ENCODE data around the gene PLXDC2.

The PLXDC2 gene

DNA sequence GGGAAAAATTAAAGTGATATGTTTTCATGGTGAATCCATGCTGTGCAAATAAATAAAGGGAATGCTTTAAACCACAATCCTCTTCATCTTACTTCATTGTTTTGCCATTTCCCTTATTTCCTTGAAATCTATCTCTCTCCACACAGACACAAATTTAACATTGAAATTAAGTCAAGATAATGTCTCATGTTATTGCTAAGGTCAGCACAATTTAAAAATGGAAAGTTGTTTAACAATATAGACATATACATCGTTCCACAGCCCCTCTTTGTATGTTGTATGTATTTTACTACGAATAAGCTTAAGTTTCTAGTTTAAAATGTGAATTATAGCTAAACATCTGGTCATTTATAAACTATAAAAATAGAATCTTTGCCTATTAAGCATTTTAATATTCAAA lies 256.9 kb downstream of the PLXDC2 start:
- DNase-seq: no peak

DNA sequence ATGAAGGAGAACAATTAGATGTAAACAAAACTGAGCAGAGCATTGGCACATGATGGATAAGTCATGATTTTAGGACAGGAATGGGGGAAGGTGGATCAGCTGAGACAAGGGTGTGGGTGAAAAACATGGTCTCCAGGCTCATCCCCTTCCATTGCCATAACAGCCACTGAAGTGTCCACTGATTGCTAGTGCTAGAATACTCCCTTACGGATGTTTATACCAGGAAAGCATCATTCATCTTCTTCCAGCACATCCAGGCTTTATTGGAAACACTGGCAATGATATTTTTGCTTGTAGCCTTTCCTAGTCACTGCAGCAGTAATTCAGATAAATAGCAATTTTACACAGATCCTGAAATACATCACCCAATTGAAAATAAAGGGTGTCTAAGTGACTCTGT lies 259.5 kb downstream of the PLXDC2 start:
- no peak for DNase-seq

DNA sequence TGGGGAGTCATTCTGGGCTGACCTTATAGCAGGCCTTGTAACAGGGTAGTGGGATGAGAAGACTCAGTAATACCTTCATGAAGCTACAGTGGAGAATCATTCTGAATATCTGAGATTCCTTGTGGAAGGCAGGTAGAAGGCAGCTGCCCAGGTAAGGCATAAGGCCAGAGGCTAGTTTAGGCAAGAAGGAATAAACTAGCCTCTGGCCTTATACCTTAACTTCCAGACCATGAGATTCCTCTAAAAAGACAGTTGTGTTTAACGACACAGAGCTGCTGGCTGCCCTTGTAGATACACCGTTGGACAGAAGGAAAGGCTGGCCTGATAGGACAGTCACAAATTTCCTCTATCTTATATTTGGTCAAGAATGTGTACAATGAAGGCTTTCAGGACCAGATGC lies 268.2 kb downstream of the PLXDC2 start:
- no peak for DNase-seq

DNA sequence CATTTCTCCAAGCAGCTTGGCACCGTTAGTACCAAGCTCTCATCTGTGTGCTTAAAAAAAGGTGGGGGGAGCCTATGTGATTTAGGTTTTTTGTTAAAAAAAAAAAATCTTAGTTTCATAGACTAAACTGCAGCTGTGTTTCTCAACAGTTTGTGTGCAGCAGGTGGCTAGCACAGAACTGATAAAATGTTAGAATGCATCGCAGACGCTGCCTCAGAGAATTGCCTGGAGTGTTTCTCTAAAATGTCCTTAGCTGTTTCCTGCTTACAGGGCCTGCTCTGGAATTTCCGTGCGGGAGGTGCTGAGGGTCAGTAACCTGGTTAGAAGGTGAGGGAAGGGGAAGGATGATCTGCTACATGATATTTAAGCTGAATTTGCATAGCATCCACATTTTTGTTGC lies 268.9 kb downstream of the PLXDC2 start:
- no peak for DNase-seq

DNA sequence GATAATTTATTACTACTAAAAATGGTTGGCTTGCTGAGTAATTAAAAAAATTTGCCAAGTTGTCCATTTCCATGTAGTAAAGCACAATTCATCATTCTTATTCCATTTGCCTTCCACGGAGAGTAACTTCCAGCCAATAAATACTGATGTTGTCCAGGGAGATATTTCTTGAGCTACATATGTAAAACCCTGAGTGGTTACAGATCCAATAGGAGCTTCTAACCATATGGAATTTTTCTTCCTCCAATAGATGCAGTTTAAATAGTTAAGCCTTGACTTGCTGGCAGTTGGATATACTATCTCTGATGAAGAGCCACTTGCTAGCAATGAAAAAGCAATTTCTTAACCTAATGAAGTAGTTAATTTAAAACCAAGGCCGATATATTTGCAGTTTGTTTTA lies 271.1 kb downstream of the PLXDC2 start:
- DNase-seq: no peak

DNA sequence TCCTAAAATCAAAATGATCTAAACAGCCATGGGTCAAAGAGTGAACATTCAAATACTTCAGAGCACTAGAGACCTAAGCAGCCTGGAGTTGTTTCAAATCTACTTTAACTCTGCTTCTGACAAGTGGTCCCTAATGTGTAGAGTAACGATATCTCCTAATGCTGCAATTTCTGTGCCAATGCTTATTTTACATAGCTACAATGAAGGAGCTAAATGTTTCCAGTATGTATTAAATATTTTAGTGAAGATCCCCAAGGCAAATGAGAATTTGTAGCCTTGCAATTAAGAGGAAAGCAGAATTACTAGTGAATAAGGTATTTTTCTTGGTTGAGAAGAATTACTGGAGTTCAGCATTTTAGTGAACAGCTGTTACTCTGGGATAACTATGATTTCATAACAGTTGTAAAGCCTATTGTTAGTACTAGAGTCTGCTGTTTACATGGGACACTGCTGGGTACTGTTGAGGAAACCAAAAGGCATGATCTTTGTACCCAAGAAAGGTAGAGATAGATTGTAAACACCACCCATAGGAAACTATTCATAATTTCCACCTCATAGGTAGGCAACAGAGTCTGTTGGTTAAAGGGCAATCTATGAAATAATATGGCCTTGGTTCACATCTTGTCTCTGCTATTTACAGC lies 271.9 kb downstream of the PLXDC2 start:
- no peak for DNase-seq

DNA sequence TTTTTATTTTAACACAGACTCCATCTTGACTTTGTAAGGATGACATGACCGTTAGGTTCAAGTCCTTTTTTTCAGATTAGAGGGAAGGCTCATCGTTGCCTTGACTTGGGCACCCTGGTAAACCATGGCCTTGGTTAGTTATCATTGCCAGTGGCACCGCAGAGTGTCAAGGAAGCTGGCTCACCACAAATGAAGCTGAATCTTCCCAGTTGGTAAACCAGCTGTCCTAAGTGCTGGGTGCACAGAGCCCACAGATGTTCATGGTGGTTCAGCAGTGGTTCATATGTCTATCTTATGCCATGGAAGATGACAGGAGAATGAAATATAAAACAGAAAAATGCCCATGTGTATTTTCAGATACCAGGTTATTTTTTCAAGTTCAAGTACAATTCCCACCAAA lies 273.6 kb downstream of the PLXDC2 start:
- no peak for DNase-seq

DNA sequence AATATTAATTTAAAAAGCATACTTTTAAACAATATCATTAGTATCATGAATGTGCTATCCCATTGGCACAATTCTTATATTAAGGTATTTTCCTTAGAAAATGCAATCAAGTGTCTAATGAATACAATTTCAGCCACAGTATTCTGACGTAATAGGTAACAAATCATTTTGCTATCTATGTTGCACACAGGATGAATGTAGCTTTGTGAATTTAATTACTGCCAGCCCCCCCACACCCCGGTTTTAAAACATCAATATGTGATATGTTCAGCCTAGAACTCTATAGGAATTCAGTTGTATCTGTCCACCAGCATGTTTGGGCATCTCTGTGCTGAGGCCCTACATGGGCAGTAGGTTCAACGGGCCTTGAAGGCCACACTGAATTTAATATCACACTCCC lies 274.6 kb downstream of the PLXDC2 start:
- DNase-seq: no peak

DNA sequence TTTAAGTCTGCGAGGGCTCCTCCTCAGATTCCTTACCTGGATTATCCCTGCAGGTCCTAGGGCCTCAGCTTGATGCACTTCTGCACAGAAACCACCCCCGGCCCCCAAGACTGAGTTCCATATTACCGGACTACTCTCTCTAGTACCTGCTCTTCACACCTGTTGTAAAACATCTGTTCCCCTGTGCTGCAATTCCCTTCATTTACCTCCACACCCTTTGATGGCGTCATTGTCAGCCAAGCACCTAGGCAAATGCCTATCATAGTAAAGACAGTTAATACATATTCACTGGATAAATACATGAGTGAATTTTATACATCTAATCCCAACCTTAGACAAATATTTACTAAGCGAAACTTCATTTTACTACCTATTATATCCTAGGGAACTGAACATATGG lies 275.5 kb downstream of the PLXDC2 start:
- DNase-seq: no peak

DNA sequence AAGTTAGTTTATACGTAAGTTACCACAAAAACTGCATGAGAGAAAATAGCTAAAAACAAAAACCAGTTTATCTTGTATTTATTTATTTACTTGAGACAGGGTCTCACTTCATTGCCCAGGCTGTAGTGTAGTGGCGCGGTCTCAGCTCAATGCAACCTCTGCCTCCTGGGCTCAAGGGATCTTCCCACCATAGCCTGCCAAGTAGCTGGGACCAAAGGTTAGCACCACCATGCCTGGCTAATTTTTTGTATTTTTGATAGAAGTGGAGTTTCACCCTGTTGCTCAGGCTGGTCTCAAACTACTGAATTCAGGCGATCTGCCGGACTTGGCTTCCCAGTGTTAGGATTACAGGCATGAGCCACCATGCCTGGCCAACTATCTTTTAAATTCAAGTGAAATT lies 277.4 kb downstream of the PLXDC2 start:
- no peak for DNase-seq

DNA sequence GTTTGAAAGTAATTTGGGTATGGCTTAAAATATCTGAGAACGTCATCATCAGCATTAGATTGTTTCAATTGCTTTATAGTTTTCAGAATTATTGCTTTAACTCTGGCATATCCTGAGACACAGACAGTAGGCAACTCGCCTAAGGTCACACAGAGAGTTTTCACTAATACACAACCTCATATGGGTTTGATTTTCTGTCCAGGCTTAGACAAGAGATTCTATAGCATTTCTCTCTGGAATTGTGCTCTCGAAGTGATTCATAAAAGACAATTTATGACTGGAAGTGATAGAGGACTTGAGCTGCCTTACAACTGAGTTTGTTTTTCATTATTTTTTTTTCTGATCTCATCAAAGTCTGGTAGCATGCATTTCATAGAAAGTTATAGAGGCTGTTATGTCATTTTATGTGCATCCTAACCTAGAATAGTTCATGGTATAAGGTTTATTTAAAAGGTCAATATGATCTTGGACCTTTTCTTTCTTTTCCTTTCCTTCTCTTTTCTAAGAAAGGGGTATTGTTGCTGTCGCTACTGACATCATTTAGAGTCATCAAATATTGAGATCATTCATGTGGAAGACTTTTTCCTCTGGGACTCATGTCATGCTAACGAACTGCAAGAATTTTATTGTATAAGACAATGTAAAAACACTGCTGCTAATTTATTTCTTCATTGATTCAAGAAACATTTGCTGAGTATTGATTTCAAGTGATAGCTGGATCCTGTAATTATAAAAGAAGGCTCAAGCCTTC lies 278.2 kb downstream of the PLXDC2 start:
- no peak for DNase-seq

DNA sequence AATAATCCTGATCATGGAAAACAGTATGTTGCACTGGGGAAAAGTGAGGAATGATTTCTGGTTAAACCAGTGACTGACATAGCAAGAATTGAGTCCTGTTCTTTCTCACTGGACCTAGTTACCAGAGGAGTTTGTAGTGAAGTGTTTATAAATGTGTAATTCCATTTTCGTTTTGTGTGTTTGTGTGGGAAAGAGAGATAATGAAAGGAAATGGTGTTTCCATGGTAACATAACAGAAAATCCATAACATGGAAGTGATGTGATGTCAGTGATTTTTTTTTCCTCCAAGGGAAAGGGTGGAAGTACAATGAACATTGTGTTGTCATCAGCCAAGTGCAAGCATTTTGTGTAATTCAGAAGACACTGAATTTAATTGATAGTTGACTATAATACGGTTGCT lies 283.9 kb downstream of the PLXDC2 start:
- DNase-seq: no peak

DNA sequence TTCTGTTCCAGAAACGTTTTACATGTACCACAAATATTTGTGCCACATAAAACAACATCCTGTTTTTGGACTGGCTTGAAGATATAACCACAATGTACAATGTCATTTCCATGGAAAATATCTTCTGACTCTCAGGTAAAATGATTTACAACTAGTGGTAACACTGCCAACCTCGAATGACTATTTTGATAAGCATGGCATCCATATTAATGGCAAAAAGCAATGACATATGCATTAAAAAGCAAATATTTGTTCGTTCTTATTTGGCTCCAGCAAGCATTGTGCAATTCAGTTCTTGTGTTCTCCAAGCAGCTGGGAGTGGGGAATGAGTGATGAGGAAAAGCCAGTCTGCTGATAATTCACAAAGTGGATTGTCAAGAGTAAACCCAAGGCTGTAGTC lies 289.0 kb downstream of the PLXDC2 start:
- no peak for DNase-seq

DNA sequence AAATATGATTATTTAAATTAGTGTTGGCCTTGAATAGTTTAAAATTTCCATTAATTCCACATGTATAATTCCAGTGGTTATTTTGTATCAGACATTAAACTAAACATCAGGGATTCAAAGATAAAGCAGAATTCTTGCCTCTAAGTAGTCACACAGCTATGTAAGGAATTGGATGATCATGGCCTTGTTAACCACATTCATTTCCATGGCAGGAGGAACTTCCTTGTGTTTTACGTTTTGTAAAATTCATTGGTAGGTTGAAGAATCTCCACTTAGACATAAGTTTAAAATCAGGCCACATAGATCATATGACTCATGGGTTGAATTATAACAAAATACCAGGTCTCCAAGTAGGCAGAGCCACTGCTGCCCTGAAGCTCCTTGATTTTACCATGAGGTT lies 289.7 kb downstream of the PLXDC2 start:
- no peak for DNase-seq

DNA sequence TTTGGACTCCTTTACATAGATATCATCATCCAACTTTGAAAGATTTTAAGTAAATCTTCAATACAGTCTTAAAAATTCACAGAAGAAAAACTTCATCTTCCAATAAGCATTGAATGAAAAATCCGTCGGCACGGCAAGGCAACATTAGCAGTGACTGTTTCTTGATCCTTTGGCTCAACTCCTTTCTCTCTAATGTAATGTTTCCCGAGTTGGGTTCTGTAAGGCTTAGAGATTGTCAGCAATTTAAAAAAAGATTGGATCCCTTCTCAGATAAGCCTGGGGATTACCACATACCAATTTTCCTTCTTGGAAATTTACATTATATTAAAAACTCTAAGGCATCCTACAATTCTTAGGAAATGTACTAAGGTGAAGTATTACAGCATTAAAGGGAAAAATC lies 291.8 kb downstream of the PLXDC2 start:
- no peak for DNase-seq

DNA sequence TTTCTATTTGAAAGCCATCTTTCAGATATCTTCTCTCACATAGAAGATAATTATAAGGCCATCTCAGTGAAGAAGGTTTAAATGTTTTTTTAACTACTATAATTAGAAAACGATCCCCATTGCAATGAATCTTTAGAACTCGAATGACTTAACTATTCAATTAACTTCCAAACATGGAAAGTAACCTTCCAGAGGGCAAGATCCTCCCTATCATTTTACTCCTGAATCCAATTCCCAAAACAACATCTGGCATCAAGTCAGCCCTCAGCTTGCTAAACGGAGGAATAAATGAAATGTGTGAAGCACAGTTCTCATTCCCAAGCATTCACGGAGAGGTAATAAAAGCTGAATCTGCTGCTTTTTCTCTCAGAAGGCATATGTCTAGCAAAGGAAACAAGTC lies 293.4 kb downstream of the PLXDC2 start:
- no peak for DNase-seq

DNA sequence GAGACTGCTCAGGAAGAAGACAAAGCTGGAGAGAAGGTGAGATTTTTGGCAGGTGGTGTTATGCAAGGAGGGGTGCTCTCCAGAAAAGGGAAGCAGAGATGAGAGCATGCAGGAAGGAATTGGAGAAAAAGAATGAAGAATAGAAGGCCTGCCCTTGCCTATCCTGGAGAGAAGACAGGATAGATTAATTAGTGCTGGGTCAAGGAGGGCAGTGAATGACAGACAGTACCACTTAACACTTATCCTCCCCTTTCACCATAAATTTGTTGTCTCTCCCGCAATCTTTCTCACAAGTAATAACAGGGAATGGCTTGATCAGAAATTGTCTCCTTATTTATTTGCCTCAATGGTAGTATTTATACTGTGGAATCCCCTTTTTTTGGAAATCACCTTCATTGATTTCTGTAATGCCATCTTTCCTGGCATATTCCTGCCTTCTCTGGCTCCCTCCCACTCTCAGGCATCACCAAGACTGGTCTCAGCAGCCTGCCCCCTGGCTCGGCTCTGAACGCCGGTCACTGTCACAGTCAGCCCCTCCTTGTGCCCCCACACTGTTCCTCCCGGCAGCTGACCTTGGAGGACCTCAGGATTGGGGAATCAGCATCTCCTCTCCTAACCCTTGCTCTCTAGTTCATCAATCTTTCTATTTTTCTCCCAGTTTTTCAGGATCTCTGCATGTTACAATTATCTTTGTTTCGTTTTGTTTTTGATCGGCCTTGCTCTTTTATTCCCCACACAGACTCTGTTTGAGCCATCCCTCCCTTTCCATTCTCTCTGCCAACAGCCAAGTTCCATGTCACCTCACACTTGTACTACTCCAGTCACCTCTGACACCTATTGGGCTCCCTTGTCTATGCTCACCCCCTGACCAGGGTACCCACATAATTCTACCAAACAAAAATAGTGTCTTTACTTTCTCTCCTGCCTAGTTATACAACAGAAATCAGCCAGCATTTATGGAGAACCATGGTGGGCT lies 294.2 kb downstream of the PLXDC2 start:
- DNase-seq: no peak

DNA sequence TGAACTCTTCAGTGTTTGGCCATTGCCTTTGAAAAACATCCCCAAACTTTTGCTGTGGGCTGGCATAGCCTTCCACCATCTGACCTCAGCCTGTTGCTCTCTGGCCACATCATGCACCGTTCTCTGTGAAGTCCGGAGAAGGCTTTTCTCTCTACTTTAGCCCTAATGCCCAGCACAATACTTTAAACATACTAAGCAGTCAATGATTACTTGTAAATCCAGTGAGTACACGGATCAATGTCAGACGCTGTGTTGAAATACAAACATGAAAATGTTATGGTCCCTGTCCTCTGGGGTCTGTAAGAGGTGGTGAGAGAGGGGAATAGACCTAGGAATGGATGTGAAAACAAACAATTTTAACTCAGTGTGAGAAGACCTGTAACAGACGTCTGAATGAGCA lies 297.9 kb downstream of the PLXDC2 start:
- DNase-seq: no peak

DNA sequence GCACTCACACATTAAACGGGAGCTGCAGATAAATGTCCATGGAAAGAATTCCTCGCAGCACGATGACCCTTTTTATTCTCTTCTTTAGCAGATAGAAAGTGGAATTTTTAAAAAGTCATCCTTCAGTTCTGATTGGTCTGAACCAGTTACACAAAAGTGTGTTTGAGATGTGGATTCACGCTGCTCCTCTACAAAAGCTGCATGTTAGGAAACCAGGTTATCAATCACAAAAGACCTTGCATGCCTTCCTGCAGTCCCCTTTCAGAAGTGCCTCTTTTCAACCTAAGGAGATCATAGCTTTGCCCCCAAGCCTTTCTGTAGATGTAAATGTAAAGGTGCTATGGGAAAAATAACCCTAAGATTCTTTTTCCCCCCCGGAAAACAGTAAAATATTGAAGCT lies 299.7 kb downstream of the PLXDC2 start:
- no peak for DNase-seq

DNA sequence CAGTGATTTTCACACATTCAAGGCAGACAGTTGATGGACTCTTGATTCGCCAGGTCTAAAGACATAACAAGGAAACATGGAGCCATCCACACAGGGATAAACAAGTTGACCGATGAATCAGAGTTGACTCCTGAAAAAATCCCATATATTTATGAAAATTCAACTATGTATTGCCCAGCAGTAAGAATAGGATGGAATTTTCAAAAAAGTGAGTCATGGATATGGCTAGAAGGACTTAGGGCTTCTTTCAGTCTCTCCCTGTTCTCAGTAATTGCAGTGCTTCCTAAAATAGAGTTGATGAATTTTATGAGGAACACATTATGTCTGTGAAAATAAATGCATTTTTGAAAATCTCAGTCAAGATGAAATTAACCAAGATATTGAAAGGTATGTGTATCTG lies 301.2 kb downstream of the PLXDC2 start:
- no peak for DNase-seq

DNA sequence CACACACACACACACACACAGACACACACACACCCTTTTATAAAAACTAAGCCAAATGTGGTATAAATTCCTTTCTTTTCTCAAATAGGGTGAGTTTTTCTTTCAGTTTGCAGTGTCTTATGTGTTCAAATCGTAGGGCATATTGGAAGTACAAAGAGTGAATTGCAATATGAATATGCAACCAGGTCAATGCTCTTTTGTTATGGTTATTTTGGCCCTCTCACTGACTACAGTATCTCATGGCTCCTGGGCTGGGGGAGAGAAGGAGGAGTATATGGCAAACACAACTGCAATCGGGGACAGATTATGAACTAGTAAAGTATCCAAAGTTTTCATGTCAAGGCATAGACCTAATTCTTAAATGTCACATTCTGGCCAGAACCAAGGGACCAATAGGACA lies 301.9 kb downstream of the PLXDC2 start:
- DNase-seq: no peak

DNA sequence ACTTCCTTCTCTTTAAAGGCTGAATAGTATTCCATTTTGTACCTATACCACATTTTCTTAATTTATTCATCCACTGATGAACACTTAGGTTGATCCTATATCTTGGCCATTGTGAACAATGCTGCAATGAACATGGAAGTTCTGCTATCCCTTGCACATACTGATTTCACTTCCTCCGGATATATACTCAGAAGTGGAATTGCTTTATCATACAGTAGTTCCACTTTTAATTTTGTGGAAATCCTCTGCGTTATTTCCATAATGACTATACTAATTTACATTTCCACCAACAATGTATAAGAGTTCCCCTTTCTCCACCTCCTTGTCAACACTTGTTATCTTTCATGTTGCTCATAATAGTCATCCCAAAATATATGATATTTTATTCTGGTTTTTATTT lies 312.6 kb downstream of the PLXDC2 start:
- no peak for DNase-seq

DNA sequence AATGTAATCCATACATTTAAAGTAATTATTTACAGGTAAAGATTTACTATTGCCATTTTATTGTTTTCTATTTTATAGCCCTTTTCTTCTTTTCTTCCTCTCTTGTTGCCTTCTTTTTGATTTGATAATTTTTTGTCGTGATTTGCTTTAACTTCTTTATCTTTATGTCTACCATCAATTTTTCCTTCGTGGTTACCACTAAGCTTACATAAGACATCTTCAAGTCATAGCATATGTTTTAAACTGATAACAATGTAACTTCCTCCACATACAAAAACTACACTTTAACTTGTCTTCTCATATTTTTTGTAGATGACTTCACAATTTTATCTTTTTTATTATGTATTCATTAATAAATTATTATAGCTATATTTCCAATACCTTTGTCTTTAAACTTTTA lies 316.6 kb downstream of the PLXDC2 start:
- no peak for DNase-seq

DNA sequence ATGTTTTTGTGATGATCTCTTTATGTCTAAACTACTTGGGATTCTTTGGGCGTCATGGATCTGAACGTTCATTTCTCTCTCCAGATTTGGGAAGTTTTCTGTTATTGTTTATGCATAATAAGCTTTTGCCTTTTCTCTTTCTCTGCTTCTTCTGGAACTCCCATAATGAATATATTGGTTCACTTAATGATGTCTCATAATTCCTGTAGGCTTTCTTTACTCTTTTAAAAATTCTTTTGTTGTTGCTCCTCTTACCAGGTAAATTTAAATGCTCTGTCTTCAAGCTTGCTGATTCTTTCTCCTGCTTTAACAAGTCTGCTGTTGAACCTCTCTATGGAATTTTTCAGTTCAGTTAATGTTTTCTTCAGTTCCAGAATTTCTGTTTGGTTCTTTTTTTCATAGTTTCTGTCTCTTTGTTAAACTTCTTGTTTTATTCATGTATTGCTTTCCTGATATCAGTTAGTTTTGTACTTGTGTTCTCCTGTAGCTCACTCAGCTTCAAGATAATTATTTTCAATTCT lies 317.5 kb downstream of the PLXDC2 start:
- DNase-seq: no peak

Measured in NCI-H446 treated with DMSO at 0.1 percent for 48 hours (cell line).